ELF-1 (cell line): ENCODE measurements around the gene C19orf25.
A peak's percentile ranks its signal among the peaks of the same experiment; 100 is the strongest.

ENCODE experiments used
- DNase-seq: peaks from one replicate; pipeline ENCODE4 v3.0.0-alpha.2; 2016; ENCODE audit warnings: low read depth, low spot score

C19orf25 gene

DNA sequence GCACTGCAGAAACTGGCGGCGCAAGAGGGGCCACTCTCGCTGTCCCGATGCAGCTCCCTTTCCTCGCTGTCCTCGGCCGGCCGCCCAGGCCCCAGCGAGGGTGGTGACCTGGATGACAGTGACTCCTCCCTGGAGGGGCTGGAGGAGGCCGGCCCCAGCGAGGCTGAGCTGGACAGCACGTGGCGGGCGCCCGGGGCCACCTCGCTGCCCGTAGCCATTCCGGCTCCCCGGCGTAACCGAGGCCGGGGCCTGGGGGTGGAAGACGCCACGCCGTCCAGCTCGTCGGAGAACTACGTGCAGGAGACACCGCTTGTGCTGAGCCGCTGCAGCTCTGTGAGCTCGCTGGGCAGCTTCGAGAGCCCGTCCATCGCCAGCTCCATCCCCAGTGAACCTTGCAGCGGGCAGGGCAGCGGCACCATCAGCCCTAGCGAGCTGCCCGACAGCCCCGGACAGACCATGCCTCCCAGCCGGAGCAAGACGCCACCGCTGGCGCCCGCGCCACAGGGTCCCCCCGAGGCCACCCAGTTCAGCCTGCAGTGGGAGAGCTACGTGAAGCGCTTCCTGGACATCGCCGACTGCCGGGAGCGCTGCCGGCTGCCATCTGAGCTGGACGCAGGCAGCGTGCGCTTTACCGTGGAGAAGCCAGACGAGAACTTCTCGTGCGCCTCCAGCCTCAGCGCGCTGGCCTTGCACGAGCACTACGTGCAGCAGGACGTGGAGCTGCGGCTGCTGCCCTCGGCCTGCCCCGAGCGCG, 12.4 kb downstream of the C19orf25 start:
- no peak for DNase-seq

DNA sequence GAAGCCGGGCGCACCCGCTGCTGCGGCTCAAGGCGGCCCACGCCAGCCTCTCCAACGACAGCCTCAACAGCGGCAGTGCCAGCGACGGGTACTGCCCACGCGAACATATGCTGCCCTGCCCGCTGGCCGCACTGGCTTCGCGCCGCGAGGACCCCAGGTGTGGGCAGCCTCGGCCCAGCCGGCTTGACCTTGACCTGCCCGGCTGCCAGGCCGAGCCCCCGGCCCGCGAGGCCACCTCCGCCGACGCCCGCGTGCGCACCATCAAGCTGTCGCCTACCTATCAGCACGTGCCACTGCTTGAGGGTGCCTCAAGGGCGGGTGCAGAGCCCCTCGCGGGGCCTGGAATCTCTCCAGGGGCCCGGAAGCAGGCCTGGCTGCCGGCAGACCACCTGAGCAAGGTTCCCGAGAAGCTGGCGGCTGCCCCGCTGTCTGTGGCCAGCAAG, 13.0 kb downstream of the C19orf25 start:
- DNase-seq, result no peak

- peak; percentile 70 for DNase-seq
These were observed 13.6 kb downstream of the C19orf25 start for GRCh38 chr19:1465191-1466016.

GRCh38 chr19:1461862-1462261, 17.2 kb downstream of the C19orf25 start:
- no peak for DNase-seq

- DNase-seq, result no peak
These were observed 18.7 kb downstream of the C19orf25 start for GRCh38 chr19:1460033-1460995.

DNA sequence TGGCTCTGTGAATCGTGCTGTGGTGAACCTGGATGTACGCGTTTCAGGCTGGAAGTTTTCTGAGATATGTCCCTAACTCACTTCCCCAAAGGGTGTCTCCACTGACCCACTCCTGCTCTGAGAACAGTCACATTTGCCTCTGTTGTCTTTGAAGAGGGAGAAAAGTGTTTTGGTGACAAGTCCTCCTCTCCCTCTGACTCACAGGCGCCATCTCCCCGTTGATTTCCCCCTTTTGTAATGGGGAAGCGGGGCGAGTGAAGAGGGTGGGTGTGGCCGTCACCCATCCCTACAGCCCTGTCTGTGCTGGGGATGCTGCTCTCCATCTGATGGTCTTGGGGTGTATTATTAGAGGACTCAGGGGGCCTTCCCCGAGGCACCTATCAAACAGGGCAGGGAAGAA, 19.5 kb downstream of the C19orf25 start:
- no peak for DNase-seq

DNA sequence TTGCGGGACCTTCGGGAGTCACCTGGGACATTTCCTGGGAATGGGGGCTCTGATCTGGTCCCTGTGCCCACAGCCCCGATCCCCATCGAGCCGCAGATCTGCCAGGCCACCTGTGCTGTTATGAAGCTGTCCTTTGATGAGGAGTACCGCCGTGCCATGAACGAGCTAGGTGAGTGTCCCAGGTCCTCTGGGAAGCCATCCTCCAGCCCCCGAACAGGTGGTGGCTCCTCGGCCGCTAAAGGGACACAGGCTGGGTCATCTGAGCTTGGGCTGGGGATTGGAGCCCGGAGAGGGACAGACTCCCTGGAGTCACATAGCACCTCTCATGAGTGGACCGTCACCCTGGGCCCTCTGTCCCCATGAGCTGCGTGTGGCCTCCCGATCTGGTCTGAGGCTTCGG, 21.1 kb downstream of the C19orf25 start:
- DNase-seq, result no peak

- DNase-seq, result peak; percentile 76
These were observed 21.8 kb downstream of the C19orf25 start for GRCh38 chr19:1457031-1457739.

DNA sequence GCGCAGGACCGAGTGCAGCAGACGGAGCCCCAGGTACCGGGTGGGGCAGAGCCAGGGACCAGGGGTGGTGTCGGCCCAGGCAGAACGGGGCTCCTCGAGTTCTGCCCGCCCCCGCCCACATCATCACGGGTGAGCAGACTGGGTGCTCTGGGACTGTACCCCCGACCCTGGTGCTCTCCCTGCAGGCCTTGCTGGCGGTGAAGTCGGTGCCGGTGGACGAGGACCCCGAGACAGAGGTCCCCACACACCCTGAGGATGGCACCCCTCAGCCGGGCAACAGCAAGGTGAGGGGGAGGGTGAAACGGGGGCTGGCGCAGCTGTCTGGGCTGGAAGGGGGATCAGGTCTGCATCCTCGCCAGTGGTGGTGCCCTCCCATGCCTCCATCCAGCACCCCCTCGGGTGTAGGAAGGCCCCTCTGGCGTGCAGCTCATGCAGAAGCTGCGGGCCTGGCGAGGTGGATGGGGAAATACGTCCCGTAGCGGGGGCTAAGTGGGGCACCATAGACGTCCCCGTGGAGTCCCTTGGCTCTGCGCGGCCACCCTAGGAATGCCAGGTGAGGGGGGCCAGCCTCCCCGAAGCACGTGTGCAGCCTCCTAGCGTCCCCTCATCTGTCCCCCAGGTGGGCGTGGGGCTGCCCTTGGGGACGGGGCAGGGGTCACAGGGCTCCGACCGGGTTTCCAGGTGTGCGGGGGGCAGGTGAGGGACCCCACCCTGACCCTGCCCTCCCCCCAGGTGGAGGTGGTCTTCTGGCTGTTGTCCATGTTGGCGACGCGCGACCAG, 22.7 kb downstream of the C19orf25 start:
- no peak for DNase-seq

DNA sequence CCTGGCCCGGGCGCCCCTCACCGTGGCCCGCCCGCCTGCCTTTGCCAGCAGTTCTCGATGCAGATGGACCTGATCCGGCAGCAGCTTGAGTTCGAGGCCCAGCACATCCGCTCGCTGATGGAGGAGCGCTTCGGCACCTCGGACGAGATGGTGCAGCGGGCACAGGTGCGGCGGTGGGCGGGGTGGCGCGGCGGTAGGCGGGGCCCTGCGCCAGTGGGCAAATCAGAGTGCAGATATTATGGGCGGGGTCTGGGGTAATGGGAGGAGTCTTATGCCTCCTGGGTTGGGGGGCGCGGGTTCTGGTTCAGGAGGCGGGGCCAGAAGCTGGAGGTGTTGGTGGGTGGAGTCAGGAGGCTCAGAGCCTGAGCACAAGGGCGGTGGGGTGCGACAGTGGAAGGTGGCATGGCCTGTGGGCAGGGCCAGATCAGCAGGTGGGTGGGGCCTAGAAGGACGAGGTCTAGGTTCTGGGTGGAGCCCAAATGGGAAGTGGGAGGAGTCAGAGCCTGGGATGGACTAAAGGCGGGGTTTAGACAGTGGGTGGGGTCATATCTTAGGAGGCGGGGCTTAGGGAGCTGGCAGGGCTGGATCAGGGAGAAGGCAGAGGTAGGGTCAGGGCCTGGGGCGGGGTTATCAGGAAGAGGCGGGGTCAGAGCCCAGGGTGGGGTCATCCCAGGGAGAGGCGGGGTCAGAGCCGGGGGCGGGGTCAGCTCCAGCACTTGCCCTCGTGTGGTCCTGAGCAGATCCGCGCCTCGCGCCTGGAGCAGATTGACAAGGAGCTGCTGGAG, 23.5 kb downstream of the C19orf25 start:
- DNase-seq, result peak; percentile 94

GRCh38 chr19:1455002-1455335, 24.0 kb downstream of the C19orf25 start:
- no peak for DNase-seq

GRCh38 chr19:1453525-1454364, 25.3 kb downstream of the C19orf25 start:
- DNase-seq, result no peak

DNA sequence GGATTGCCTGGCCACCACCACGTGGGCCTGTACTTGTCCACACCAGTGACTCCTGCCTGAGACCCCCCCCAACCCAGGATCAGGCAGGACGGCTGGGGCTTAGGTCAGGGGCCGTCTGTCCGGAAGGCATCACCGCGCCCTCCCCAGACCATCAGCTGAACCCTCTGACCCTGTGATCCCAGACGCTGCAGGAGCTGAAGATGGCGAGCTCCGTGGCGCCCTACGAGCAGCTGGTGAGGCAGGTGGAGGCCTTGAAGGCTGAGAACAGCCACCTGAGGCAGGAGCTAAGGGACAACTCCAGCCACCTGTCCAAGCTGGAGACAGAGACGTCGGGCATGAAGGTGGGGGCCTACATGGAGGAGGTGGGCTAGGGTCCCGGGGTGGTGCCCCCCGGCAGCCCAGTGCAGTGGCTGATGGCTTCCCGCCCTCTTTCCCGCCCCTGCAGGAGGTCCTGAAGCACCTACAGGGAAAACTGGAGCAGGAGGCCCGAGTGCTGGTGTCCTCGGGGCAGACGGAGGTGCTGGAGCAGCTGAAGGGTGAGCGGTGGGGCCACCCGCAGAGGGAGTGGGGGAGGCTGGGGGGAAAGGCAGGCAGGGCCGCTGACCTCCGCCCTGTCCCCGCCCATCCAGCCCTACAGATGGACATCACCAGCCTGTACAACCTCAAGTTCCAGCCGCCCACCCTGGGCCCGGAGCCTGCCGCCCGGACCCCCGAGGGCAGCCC, 26.1 kb downstream of the C19orf25 start:
- DNase-seq, result no peak

GRCh38 chr19:1451916-1452801, 26.9 kb downstream of the C19orf25 start:
- no peak for DNase-seq

DNA sequence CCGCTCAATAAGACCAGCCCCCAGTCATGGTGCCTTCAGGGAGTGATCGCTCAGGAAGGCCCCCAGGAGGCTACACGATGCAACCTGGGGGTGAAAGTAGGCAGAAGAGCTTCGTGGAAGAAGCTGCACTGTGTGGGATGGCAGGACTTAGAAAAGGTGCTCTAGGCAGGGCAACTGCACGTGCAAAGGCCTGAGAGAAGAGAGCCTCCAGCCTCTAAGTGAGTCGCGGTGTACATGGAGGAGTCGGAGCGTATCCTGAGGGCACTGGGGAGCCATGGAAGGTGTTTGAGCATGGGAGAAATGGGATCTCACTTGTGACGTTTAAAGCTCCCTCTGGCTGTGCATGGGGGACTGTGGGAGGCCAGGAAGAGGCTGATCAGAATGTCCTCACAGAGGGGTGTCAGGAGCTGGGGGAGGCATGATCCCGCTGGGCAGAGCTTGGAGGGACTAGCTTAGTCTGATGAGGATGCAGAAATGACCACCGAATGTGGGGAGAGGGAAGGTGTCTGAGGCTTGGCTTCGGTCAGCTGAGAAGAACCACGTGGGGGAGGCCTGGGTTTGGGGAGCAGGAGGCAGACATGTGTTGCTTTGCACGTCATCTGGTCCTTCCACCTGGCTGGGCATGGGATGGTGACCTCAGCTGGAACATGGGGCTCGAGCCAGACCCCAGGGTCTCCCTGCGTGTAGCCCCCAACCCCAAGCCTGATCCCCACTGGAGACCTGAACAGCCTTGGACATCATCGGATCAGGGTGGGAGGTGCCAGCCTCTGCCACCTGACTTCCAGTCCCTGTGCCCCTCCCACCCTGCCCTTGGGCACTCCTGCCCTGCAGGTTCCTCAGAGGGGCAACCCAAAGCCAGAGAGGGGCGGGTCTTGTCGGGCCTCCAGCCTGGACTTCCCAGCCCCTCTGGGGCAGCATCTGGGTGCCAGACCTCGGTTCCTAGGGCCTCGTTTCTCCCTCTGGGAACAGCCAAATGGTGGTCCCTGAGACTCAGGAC, 28.0 kb downstream of the C19orf25 start:
- no peak for DNase-seq
